ENCODE data around the gene MAGI3. TPM values are rescaled to one million over a fixed set of nuclear protein-coding genes. Genes with fewer than 3 reads are reported as not detected.
A peak's percentile ranks its signal among the peaks of the same experiment; 100 is the strongest.

The MAGI3 gene
- 10 to 100 TPM in 1 of 2 donors, 1 to 10 TPM in 1; 8.0 to 11.2 TPM for total RNA-seq
- total RNA-seq, result 17.6 to 32.8 reads per million in 2 donors

DNA sequence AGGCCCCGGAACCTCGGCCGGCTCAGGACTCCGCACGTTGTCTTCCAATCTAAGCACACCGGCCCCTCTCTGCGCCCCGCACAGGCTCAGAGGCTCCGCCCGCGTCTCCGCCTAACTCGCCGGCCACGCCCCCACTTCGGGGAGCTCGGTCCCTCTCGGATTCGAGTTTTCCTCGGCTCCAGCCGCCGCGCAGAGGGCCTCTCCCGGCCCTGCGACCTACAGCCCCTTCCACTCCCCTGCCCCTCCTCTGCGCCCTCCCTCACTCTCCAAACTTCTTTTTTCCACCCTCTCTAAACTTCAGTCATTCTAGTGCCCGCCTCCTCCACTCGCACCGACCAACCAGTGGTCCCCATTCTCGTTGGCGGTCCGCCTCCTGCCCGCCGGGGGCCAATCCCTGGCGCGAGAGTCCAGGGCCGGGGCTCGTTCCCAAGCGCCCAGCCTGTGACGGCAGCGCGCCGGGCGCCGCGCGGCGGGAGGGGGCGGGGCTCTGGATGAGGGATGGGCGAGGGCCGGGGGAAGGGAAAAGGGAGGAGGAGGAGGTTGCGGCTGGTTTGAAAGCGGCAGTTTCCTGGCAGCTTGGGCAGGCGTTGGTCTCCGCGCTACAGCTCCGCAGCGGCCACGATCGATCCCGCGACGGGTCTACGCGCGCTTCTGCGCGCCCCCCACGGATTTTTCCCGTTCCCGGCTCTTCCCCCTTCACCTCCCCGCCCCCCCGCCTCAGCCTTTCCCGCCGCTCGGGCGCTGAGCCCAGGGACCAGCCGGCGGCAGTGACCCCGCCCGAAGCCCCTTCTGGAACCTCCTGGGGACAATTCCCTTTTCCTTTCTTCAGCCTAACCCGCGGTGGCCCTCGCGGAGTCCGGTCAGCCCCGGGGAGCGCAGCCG, at the start of gene MAGI3:
Gene MAGI3, plus strand, starts transcription at position 563 of the 882 bp plus-strand sequence. CDS start 519 bp downstream, outside the sequence.
- DNase-seq, result peak; percentile 90 to 93 (median 92)
- peak; percentile 93 for ATAC-seq
- Mint-ChIP-seq H3K27me3 (peaks cover 4% of the 10 kb centered on the region), H3K4me1 (peaks cover 25% of the 10 kb centered on the region), H3K27ac (peak within 1 kb of the TSS; percentile 86), H3K4me3 (peak within 1 kb of the TSS; percentile 97), H3K36me3 (ENCODE audit: low read depth) (peaks cover 2% of the 10 kb centered on the region)
- no peaks in the 10 kb centered on the region for H3K9me3 ChIP-seq (ENCODE audit: control insufficient read depth, low read length, poor library complexity, severe bottlenecking)

DNA sequence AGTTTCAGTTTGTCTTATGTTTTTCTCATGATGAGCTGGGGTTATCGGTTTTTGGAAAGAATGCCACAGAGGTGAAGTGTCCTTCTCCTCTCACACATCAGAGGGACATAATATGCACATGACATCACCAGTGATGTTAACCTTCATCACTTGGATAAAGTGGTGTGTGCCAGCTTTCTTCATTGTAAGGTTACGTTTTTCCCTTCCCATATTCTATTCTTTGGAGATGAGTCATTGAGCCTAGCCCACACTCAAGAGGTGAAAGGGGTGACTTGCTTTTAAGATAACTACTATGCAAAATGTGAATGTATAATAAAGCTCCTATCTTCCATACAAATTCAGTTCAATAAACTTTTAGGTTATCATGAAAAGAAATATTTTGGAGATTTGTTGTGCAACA, 36.7 kb upstream of the MAGI3 start:
- Mint-ChIP-seq H3K27me3 (peaks cover 5% of the 10 kb centered on the region), H3K4me3 (no peak overlapping the region), H3K36me3 (ENCODE audit: low read depth) (peaks cover 4% of the 10 kb centered on the region), H3K27ac (no peak overlapping the region), H3K4me1 (no peaks in the 10 kb centered on the region)
- DNase-seq, result no peak
- peaks cover 3% of the 10 kb centered on the region for H3K9me3 ChIP-seq (ENCODE audit: control insufficient read depth, low read length, poor library complexity, severe bottlenecking)
- no peak for ATAC-seq

DNA sequence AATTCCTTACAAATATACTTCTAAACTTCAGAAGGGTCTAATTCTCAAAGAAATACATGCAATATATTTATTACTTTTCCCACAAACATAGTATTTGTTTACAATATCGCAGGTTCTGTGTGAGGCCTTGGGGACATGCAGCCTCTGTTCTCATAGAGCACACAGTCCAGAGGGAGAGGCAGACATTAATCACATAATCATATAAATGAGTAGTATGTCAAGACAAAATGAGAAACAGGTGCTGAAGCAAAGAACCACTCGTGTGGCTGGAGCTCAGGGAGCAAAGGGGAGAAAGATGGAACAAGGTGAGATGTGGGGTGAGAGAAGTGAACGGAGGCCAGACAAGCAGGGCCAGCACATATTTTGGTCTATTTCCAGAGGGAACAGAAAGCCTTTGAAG, 26.4 kb upstream of the MAGI3 start:
- H3K36me3 Mint-ChIP-seq (ENCODE audit: low read depth), result peaks cover 3% of the 10 kb centered on the region
- H3K27me3 Mint-ChIP-seq, result peaks cover 11% of the 10 kb centered on the region
- no peak overlapping the region for H3K4me3 Mint-ChIP-seq
- H3K4me1 Mint-ChIP-seq, result no peaks in the 10 kb centered on the region
- ATAC-seq (no peak), DNase-seq (no peak)
- no peaks in the 10 kb centered on the region for H3K9me3 ChIP-seq (ENCODE audit: control insufficient read depth, low read length, poor library complexity, severe bottlenecking)
- H3K27ac Mint-ChIP-seq, result no peak overlapping the region

DNA sequence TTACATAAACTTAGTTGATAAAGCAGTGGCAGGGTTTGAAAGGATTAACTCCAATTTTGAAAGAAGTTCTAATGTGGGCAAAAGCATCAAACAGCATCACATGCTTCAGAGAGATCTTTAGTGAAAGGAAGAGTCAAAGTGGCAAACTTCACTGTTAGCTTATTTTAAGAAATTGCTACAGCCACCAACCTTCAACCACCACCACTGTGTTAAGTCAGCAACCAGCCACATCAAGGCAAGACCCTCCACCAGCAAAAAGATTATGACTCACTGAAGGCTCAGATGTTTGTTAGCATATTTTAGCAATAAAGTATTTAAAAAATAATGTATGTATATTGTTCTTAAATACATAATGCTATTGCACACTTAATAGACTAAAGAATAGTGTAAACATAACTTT, 21.3 kb upstream of the MAGI3 start:
- ATAC-seq, result no peak
- no peak overlapping the region for H3K4me3 Mint-ChIP-seq
- peaks cover 5% of the 10 kb centered on the region for H3K4me1 Mint-ChIP-seq
- no peak for DNase-seq
- peaks cover 3% of the 10 kb centered on the region for H3K36me3 Mint-ChIP-seq (ENCODE audit: low read depth)
- H3K27me3 Mint-ChIP-seq, result peaks cover 30% of the 10 kb centered on the region
- H3K9me3 ChIP-seq (ENCODE audit: control insufficient read depth, low read length, poor library complexity, severe bottlenecking), result no peaks in the 10 kb centered on the region
- no peak overlapping the region for H3K27ac Mint-ChIP-seq

DNA sequence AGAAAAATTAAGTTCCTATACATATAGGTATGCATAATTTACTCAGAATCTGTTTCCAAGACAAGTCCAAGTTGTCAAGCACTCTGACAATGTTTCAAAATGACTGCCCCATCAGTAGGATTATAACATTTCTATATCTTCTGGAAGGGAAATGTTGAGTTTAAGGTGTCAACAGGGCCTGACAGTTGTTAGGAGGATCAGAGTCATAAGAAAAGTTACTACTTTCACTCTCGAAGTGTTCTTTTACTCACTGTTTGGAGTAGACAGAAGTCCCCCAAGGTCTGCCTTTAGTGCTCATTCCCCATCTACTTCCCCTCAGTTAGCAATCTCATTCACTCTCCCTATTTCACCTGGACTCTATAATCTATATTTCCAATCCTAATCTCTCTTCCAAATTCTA, 20.6 kb upstream of the MAGI3 start:
- Mint-ChIP-seq H3K27me3 (peaks cover 36% of the 10 kb centered on the region), H3K27ac (no peak overlapping the region), H3K4me3 (no peak overlapping the region), H3K4me1 (peaks cover 5% of the 10 kb centered on the region), H3K36me3 (ENCODE audit: low read depth) (no peaks in the 10 kb centered on the region)
- H3K9me3 ChIP-seq (ENCODE audit: control insufficient read depth, low read length, poor library complexity, severe bottlenecking), result no peaks in the 10 kb centered on the region
- DNase-seq, result no peak
- ATAC-seq, result no peak

DNA sequence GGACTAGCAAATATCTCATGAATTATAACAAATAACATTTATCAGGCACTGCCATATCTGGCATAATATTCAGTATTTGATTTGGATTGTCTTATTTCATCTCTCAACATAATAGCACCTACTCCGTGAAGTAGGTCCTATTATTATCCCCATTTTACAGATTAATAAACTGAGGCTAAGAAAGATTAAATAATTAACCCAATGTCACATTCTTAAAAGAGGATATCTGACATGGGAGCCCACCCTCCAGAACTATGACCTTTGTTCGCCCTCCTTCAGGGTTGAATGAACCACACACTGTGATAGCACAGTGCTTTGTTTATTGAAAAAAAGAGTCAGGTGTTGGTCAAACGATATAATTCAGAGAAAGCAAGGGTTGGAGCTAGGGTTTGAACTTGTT, 19.4 kb upstream of the MAGI3 start:
- no peak overlapping the region for H3K27ac Mint-ChIP-seq
- peaks cover 5% of the 10 kb centered on the region for H3K4me1 Mint-ChIP-seq
- H3K27me3 Mint-ChIP-seq, result peaks cover 43% of the 10 kb centered on the region

DNA sequence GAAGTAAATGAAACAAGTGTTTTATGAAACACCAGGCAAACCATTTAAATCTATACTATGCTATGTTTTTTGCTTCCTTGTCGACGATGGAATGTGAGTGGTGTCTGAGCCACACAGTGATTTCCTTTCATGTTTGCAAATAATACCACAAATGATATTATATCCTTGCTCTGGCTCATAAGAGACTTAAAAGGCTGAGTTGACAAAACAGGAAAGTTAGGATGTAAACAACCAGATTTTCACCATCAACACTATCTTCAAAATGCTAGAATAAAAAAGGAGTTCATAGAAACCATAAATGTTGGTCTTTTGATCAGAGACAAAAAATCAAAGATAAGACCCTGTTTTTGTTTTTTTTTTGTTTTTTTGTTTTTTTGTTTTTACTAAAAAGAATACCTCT, 17.8 kb upstream of the MAGI3 start:
- H3K36me3 Mint-ChIP-seq (ENCODE audit: low read depth), result peaks cover 2% of the 10 kb centered on the region

More for the DNA sequence above, 19.4 kb upstream of the MAGI3 start:
- H3K9me3 ChIP-seq (ENCODE audit: control insufficient read depth, low read length, poor library complexity, severe bottlenecking), result no peaks in the 10 kb centered on the region
- Mint-ChIP-seq H3K36me3 (ENCODE audit: low read depth) (no peaks in the 10 kb centered on the region), H3K4me3 (no peak overlapping the region)
- DNase-seq (no peak), ATAC-seq (no peak)

DNA sequence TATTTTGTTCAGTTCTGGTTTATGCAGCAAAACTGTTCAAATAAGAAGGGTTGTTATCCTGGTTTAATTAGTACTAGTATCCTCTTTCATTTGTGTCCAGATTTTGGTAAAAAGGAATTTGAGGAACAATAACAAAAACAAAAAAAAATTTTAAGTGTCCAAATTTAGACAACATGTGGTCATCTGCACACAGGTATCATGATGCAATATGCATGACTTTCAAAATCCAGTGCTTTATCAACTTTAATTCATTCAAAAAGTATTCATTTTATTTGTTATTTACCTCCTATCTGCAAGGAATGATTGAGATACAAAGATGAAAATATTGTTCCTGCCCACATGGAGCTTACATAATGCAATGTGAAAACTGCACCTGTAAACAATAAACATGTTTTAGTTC, 16.7 kb upstream of the MAGI3 start:
- H3K36me3 Mint-ChIP-seq (ENCODE audit: low read depth), result peaks cover 2% of the 10 kb centered on the region

More for the DNA sequence above, 17.8 kb upstream of the MAGI3 start:
- Mint-ChIP-seq H3K4me3 (no peak overlapping the region), H3K27me3 (peaks cover 51% of the 10 kb centered on the region), H3K27ac (no peak overlapping the region), H3K4me1 (peaks cover 5% of the 10 kb centered on the region)
- no peak for ATAC-seq
- DNase-seq, result no peak
- H3K9me3 ChIP-seq (ENCODE audit: control insufficient read depth, low read length, poor library complexity, severe bottlenecking), result no peaks in the 10 kb centered on the region

DNA sequence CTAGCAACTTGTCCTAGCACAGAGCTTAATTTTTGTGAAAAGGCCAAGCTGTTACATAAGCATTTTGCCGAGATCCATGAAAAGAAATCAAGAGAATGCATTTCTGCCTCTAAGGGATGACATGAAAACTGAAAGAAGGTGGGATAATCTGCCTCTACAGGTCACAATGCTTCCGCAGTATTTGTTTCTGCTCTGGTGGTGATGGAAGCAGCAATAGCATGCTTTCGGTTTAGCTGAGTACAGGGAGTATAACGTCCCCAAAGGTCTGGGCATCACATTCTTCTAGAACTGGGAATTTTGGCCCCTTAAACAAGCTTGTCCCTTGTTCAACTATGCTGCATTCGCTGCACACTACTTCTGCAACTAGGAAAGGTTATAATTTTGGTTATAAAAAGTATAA, 14.4 kb upstream of the MAGI3 start:
- Mint-ChIP-seq H3K27ac (no peak overlapping the region), H3K4me1 (peaks cover 5% of the 10 kb centered on the region), H3K36me3 (ENCODE audit: low read depth) (peaks cover 2% of the 10 kb centered on the region), H3K27me3 (peaks cover 45% of the 10 kb centered on the region), H3K4me3 (no peak overlapping the region)
- ATAC-seq (no peak), DNase-seq (no peak)
- H3K9me3 ChIP-seq (ENCODE audit: control insufficient read depth, low read length, poor library complexity, severe bottlenecking), result no peaks in the 10 kb centered on the region

More for the DNA sequence above, 16.7 kb upstream of the MAGI3 start:
- Mint-ChIP-seq H3K4me1 (peaks cover 5% of the 10 kb centered on the region), H3K4me3 (no peak overlapping the region), H3K27me3 (peaks cover 51% of the 10 kb centered on the region), H3K27ac (no peak overlapping the region)
- ATAC-seq (no peak), DNase-seq (no peak)
- H3K9me3 ChIP-seq (ENCODE audit: control insufficient read depth, low read length, poor library complexity, severe bottlenecking), result no peaks in the 10 kb centered on the region

DNA sequence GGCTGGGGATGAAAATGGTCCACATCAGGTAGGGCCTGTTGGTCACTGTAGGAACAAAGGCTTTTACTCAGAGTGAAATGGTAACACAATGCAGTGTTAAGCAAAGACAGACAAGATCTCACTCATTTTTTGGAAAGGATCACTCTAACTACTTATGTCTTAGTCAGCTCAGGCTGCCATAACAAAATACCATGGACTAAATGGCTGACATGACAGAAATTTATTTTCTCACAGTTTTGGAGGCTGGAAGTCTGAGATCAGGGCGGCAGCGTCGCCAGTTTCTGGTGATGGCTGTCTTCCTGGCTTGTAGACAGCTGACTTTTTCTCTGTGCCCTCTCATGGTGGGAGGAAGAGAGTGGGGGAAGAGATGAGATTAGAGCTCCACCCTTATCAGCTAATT, 10.2 kb upstream of the MAGI3 start:
- ATAC-seq (no peak), DNase-seq (no peak)
- H3K27ac Mint-ChIP-seq, result no peak overlapping the region
- peaks cover 23% of the 10 kb centered on the region for H3K27me3 Mint-ChIP-seq
- no peak overlapping the region for H3K4me3 Mint-ChIP-seq
- peaks cover 2% of the 10 kb centered on the region for H3K36me3 Mint-ChIP-seq (ENCODE audit: low read depth)
- no peaks in the 10 kb centered on the region for H3K9me3 ChIP-seq (ENCODE audit: control insufficient read depth, low read length, poor library complexity, severe bottlenecking)
- H3K4me1 Mint-ChIP-seq, result no peaks in the 10 kb centered on the region

DNA sequence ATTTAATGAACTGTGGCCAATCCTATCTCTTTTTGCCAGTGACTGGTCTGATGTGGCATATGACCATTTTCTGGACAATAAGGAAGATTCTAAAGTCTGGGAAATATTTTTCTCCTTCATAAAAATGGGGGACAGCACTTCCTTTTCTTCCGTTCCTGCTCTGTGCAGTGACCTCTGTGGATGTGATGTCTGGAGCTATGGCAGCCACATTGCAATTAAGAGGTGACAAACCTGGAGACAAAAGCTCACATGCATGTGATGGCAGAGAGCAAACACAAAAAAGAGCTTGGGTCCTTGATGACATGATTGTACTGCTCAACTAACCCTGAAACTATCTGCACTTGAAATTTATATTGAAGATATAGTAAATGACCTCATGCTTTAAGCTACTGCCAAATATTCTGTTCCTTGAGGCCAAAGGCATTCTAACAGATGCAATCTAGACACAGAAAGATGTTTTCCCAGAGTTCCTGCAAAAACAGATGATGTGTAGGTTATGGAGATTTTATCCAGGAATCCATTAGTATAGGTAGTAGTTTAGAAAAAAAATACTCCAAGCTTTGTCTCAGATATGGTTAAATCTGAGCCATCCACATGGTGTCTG, 2.2 kb upstream of the MAGI3 start:
- H3K9me3 ChIP-seq (ENCODE audit: control insufficient read depth, low read length, poor library complexity, severe bottlenecking), result no peaks in the 10 kb centered on the region
- DNase-seq (no peak), ATAC-seq (no peak)
- Mint-ChIP-seq H3K4me3 (no peak overlapping the region), H3K27me3 (peaks cover 4% of the 10 kb centered on the region), H3K36me3 (ENCODE audit: low read depth) (peaks cover 2% of the 10 kb centered on the region), H3K4me1 (peaks cover 25% of the 10 kb centered on the region), H3K27ac (no peak overlapping the region)

DNA sequence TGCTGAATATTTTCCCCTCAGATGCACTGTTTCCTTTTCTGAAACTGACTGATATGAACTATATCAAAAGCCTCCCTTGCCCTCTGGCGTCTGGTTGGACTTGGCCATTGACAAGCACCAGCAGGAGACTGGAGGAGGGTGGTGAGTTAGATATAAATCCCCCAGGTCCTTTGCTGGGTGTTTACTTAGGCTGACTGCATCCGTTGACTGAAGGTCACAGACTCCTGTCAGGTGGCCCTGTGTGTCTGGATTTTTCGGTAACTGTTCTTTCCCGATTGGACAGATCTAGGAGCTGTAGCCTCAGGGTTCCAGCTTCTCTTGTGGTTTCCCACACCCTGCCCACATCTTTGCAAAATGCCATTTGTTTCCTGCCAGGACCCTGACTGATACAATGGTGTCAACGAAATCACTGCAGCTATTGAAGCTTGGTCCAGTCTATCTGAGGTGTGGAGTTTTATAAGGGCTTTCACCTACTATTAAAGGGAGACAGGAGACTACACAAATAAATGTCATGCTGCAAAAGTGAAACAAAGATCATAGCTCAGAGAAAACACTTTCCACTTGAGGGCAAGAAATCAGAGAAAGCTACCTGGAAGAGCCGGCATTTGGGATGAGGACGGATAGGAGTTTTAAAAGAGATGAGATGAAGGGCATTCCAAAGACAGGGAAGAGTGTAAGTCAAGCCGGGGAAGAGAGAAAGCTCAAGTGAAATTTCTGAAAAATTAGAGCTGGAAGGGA, 1.5 kb upstream of the MAGI3 start:
- Mint-ChIP-seq H3K36me3 (ENCODE audit: low read depth) (peaks cover 2% of the 10 kb centered on the region), H3K27ac (peak overlapping the region; percentile 86), H3K4me3 (peak overlapping the region; percentile 97), H3K27me3 (peaks cover 4% of the 10 kb centered on the region), H3K4me1 (peaks cover 25% of the 10 kb centered on the region)
- H3K9me3 ChIP-seq (ENCODE audit: control insufficient read depth, low read length, poor library complexity, severe bottlenecking), result no peaks in the 10 kb centered on the region
- DNase-seq, result no peak
- no peak for ATAC-seq

DNA sequence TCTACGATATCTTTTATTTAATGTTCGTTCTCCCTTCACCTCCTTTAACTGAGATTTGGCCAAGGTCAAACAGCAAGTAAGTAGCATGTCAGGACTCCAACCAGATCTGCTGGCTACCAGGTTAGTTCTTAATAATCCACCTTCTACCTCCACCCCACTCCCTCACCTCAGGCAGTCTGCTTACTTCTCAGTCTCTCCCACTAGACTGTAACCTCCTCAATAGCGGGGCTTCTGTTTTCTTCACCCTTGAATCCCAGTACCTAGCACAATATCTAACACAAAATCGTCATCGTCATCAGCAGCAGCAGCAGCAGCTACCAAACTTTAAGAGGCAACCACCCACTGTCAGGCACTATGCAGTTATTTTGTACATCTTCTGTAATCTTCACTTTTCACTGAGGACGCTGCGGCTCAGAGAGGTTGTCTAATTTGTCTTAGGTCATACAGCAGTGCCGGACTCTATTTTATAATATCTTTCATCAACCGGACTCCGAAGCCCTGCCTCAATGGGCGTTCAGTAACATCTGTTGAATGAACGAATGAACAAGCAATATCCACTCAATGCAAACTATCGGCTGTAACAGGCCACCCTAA, 859 bp upstream of the MAGI3 start:
- Mint-ChIP-seq H3K27ac (peak overlapping the region; percentile 86), H3K4me1 (peaks cover 25% of the 10 kb centered on the region), H3K4me3 (peak overlapping the region; percentile 97), H3K36me3 (ENCODE audit: low read depth) (peaks cover 2% of the 10 kb centered on the region), H3K27me3 (peaks cover 4% of the 10 kb centered on the region)
- H3K9me3 ChIP-seq (ENCODE audit: control insufficient read depth, low read length, poor library complexity, severe bottlenecking), result no peaks in the 10 kb centered on the region
- ATAC-seq (no peak), DNase-seq (no peak)
